Measurements from ENCODE around the gene TMA7B.
A peak's percentile ranks its signal among the peaks of the same experiment; 100 is the strongest.

Gene TMA7B

DNA sequence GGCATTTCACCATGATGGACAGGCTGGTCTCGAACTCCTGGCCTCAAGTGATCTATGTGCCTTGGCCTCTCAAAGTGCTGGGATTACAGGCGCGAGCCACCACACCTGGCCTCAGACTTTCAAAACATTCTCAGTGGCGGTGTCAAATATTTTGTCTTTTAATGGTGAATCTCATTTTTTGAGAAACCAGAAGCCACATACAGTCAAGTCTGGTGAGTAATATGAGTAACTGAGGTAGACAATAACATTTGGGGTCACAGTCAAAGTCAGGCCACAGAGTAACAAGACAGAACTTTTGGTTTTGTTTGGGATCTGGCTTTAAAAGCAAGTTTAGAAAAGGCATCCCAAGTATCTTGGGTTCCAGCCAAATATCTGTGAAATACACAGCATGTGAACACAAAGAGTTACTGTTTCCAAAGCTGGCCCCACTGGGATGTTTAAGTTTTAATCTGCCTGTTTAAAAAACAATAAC is 5.6 kb upstream of the TMA7B start:
- no peak for FAIRE-seq

DNA sequence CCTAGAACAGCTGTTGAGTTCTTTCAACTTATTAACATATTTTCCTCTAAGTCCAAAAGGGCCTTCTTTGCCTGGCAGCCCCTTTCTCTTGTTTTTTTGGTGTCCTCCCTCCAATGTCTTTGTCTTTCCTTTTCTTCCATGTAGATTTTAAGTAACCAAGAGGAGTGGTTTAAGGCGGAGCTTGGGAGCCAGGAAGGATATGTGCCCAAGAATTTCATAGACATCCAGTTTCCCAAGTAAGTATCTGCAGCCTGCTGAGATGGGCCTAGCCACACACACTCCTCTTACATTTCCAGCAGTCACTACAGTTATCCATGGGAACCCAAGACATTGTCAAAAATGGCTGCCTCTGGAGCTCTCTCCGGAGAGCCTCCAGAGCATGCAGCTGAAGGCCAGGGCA is 4.5 kb upstream of the TMA7B start:
- FAIRE-seq: no peak

GRCh38 chr22:39956932-39957664 is 3.1 kb upstream of the TMA7B start:
- FAIRE-seq: no peak

DNA sequence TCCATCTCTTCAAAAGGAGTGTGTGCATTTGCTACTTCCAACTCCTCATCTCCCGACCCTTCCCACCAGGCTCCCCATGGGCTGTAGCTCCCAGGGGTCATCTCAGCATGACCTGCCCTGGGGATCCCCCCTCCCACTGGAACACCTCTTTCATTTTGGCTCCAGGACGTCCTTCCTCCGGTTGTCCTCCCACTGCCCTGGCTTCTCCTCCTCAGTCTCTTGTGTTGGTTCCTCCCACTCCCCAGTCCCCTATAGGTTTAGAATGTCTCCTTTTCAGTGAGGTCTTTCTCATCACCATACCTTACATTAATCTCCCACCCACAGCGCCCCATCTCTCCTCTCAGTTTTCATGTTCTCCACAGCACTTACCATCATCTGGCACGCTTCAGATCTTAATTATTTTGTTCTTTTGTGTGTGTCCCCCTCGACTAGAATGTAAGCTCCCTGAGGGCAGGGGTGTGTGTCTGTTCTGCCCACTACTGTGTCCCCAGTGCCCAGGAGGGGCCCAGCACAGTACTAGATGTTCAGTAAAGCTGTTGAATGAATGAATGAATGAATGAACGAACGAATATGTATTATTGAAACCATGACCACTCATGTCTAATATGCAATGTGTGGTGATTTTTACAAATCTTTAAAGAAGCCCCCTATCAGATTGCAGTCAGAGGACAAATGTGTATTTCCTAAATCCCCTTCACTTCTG is 2.0 kb upstream of the TMA7B start:
- FAIRE-seq: no peak

- FAIRE-seq: no peak
Observed at GRCh38 chr22:39958949-39959639, 1.1 kb upstream of the TMA7B start.

DNA sequence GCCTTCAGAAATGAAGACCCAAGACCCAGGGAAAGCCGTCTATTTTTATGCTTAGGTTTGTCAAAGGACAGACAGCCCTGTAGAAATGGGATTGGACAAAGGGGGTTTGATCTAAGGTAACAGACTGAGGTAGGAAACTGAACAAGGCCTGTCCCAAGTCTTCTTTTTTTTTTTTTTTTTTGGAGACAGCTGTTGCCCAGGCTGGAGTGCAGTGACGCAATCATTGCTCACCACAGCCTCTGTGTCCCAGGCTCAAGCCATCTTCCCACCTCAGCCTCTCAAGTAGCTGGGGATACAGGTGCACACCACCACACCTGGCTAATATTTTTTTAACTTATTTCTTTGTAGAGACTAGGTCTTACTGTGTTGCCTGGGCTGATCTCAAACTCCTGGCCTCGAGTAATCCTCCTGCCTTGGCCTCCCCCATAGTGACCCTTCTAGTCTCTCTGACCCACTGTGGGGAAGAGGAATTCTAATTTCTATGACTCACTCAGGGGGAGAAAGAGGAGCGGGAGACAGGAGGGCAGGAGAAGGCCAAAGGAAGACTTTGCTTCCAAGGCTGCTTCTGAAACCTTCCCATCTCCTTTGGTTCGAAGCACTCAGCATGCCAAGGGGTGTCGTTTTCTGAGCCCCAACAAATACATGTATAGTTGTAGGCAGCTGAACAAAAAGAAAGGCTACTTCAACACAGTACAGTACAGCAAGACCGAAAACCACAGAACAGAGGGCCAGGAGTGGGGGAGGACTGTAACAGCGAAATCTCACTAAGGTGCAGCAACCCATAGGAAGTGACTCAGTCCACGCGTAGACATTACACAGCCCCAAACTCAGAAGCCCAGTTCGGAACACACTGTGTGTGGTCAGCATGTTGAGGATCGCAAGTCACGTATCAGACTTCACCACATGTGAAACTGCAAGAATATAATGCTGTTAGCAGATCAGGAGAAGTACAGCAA is 872 bp downstream of the TMA7B start:
- FAIRE-seq: no peak

- no peak for FAIRE-seq
Observed at GRCh38 chr22:39962071-39962470, 1.9 kb downstream of the TMA7B start.

- FAIRE-seq: no peak
Observed at GRCh38 chr22:39965748-39966147, 5.6 kb downstream of the TMA7B start.

- no peak for FAIRE-seq
Observed at GRCh38 chr22:39966470-39966869, 6.3 kb downstream of the TMA7B start.

GRCh38 chr22:39967103-39967829 is 7.1 kb downstream of the TMA7B start:
- peak; percentile 9 for FAIRE-seq

GRCh38 chr22:39967996-39968972 is 8.1 kb downstream of the TMA7B start:
- no peak for FAIRE-seq

DNA sequence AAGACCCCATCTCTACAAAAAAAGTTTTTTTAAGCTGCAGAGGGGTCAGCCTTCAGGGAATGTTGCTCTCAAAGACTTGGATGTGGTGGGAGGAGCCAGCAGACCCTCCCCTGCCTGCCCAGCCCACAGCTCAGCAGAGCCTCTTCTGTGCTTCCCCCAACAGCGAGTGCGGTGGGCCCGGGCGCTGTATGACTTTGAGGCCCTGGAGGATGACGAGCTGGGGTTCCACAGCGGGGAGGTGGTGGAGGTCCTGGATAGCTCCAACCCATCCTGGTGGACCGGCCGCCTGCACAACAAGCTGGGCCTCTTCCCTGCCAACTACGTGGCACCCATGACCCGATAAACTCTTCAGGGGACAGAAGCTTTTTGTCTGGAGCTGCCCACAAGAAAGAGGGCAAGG is 10.5 kb downstream of the TMA7B start:
- FAIRE-seq: no peak

DNA sequence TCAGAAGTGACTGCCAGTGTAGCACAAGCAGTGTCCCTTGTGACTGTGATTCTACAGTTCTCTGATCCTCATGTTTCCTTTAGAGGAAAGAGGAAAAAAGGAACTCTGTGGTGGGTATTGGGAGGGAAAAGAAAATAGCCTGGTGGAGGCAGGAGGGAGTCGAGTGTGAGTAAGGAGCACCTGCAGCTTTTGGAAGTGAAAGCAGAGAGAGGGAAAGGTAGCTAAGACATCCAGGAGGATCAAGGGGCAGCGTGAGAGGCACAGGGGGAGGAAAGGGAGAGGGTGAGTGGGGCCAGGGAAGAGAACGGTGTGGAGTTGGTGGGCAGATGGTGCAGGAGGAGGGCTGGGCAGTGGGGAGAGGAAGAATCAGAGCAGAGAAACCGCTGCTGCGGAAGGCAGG is 12.4 kb downstream of the TMA7B start:
- no peak for FAIRE-seq

DNA sequence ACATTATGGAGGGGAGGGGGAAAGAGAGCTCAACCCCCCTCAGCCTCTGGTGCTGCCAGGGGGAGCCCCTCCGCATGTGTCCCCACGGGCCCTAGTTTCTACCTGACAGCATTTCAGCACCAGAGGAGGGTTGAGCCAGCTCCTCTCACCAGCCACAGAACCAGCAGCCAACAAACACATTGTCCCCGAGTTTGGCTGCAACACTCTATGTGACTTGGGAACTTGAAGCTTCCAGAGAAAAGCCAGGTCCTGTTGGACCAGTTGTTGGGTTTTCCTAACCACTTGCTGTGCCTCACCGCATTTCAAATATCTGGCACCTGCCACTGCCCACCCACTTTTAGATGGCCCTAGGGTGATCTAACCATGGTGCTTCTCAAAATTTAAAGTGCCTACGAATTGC is 13.5 kb downstream of the TMA7B start:
- no peak for FAIRE-seq

- no peak for FAIRE-seq
Observed at GRCh38 chr22:39974065-39974464, 13.9 kb downstream of the TMA7B start.

- FAIRE-seq: no peak
Observed at GRCh38 chr22:39979048-39979447, 18.9 kb downstream of the TMA7B start.

- no peak for FAIRE-seq
Observed at GRCh38 chr22:39979458-39979857, 19.3 kb downstream of the TMA7B start.

- no peak for FAIRE-seq
Observed at GRCh38 chr22:39980596-39980995, 20.4 kb downstream of the TMA7B start.

DNA sequence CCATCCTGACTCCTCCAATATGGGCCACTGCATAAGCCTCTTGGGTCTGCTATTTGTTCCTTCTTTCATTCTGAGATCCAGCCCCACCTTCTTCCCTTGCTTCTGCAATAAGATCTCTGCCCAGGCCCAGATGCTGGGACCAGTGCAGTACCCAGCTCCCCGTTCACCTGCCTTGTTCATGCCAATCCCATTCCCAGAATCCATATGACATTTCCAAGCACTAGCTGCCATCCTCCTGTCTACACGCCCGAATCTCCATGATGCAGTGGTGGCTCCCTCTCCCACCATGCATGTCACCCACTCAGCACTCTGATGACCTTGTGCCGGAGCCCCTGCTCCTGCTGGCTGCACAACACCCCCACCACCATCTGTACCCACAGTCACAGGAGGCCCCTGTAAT is 23.1 kb downstream of the TMA7B start:
- FAIRE-seq: no peak

GRCh38 chr22:39984006-39984405 is 23.8 kb downstream of the TMA7B start:
- no peak for FAIRE-seq

GRCh38 chr22:39984746-39985145 is 24.5 kb downstream of the TMA7B start:
- no peak for FAIRE-seq

All from islet of Langerhans (tissue), 1 donor.